ENCODE measurements around the gene GIMAP1.

Gene GIMAP1

DNA sequence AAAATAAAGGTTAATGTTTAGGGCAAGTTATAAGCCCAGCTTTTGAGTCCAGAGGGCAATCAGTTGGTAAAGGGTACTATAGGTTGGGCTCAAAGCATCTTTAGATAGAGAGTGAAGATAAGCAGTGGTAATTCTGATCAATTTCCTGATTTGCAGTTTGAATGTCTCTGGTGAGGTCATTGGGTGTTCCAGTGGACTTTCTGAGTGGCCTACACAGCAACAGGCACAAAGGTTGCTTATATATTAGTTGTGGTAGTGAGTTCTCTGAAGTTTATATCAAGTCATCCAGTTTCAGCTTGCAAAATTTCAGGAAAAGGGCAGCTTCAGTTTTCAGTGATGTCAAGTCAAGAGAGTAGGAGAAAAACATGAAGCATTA, 49.9 kb downstream of the GIMAP1 start:
- H3K4me2 ChIP-seq (ENCODE audit: low read depth, low read length): no peak overlapping the region
- TF ChIP-seq EZH2phosphoT487 (IDR thresholded peaks at IDR 0.05; ENCODE audit: low read length): no peak
- TF ChIP-seq, protein P1, sequence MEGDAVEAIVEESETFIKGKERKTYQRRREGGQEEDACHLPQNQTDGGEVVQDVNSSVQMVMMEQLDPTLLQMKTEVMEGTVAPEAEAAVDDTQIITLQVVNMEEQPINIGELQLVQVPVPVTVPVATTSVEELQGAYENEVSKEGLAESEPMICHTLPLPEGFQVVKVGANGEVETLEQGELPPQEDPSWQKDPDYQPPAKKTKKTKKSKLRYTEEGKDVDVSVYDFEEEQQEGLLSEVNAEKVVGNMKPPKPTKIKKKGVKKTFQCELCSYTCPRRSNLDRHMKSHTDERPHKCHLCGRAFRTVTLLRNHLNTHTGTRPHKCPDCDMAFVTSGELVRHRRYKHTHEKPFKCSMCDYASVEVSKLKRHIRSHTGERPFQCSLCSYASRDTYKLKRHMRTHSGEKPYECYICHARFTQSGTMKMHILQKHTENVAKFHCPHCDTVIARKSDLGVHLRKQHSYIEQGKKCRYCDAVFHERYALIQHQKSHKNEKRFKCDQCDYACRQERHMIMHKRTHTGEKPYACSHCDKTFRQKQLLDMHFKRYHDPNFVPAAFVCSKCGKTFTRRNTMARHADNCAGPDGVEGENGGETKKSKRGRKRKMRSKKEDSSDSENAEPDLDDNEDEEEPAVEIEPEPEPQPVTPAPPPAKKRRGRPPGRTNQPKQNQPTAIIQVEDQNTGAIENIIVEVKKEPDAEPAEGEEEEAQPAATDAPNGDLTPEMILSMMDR (IDR thresholded peaks at IDR 0.05; ENCODE audit: low read length): no peak
- no peak for TF ChIP-seq EZH2 (optimal IDR thresholded peaks at IDR 0.05; ENCODE audit: low read depth, low read length)
- H3K27me3 ChIP-seq (replicated peaks; ENCODE audit: insufficient read depth, low read length): no peaks in the 10 kb centered on the region
- no peak overlapping the region for H3K4me3 ChIP-seq (ENCODE audit: low read length)
- no peak overlapping the region for H3K27ac ChIP-seq (ENCODE audit: low read length)
- H3K4me1 ChIP-seq (ENCODE audit: low read length): no peaks in the 10 kb centered on the region
- no peaks in the 10 kb centered on the region for H3K9me3 ChIP-seq (replicated peaks; ENCODE audit: insufficient read depth, low read length)
- no peaks in the 10 kb centered on the region for H3F3A ChIP-seq (ENCODE audit: insufficient read depth, low read length)
- no peak for DNase-seq
- no peak overlapping the region for H3K9ac ChIP-seq (ENCODE audit: low read length)
- H3K79me2 ChIP-seq (ENCODE audit: low read length): no peaks in the 10 kb centered on the region
- H4K20me1 ChIP-seq (ENCODE audit: insufficient read depth, low read length): no peaks in the 10 kb centered on the region
- H3K9me2 ChIP-seq (replicated peaks; ENCODE audit: insufficient read depth, low read length): no peaks in the 10 kb centered on the region
- H2AFZ ChIP-seq (ENCODE audit: low read length): no peak overlapping the region
- no peaks in the 10 kb centered on the region for H3K36me3 ChIP-seq (replicated peaks; ENCODE audit: insufficient read depth, low read length)

DNA sequence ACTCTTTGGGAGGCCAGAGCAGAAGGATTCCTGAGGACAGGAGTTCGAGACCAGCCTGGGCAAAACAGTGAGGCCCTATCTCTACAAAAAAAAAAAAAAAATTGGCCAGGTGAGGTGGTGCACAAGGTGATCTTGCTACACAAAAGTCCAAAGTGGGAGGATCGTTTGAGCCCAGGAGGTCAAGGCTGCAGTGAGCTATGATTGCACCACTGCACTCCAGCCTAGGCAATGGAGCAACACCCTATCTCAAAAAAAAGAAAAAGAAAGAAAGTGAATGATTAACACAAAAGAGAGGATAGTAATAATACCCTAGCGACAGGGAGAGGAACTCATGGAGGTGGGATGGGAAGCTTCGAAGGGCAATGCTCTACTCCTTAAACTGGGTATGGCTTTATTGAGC, 53.4 kb downstream of the GIMAP1 start:
- H3K79me2 ChIP-seq (ENCODE audit: low read length): no peaks in the 10 kb centered on the region
- no peaks in the 10 kb centered on the region for H3F3A ChIP-seq (ENCODE audit: insufficient read depth, low read length)
- H3K9me3 ChIP-seq (replicated peaks; ENCODE audit: insufficient read depth, low read length): no peaks in the 10 kb centered on the region
- no peak for DNase-seq
- TF ChIP-seq, protein P1 (IDR thresholded peaks at IDR 0.05; ENCODE audit: low read length): no peak
- TF ChIP-seq EZH2phosphoT487 (IDR thresholded peaks at IDR 0.05; ENCODE audit: low read length): no peak
- no peak for TF ChIP-seq EZH2 (optimal IDR thresholded peaks at IDR 0.05; ENCODE audit: low read depth, low read length)
- H3K9ac ChIP-seq (ENCODE audit: low read length): no peak overlapping the region
- no peak overlapping the region for H2AFZ ChIP-seq (ENCODE audit: low read length)
- no peaks in the 10 kb centered on the region for H3K9me2 ChIP-seq (replicated peaks; ENCODE audit: insufficient read depth, low read length)
- H3K27ac ChIP-seq (ENCODE audit: low read length): no peak overlapping the region
- H3K4me2 ChIP-seq (ENCODE audit: low read depth, low read length): no peak overlapping the region
- H3K27me3 ChIP-seq (replicated peaks; ENCODE audit: insufficient read depth, low read length): no peaks in the 10 kb centered on the region
- no peaks in the 10 kb centered on the region for H3K36me3 ChIP-seq (replicated peaks; ENCODE audit: insufficient read depth, low read length)
- no peak overlapping the region for H3K4me3 ChIP-seq (ENCODE audit: low read length)
- no peaks in the 10 kb centered on the region for H3K4me1 ChIP-seq (ENCODE audit: low read length)
- no peaks in the 10 kb centered on the region for H4K20me1 ChIP-seq (ENCODE audit: insufficient read depth, low read length)
